ENCODE results near the gene ECI2.

The ECI2 gene

GRCh38 chr6:4162370-4162769 is 27.0 kb upstream of the ECI2 start:
- Mint-ChIP-seq H3K9me3 (no peaks in the 10 kb centered on the region), H3K27ac (no peak overlapping the region), H3K27me3 (peaks cover 4% of the 10 kb centered on the region), H3K4me1 (ENCODE audit: low read depth) (no peaks in the 10 kb centered on the region), H3K36me3 (ENCODE audit: low read depth) (no peaks in the 10 kb centered on the region), H3K4me3 (no peak overlapping the region)
- DNase-seq: no peak

GRCh38 chr6:4159491-4159890 is 24.1 kb upstream of the ECI2 start:
- H3K27me3 Mint-ChIP-seq: peaks cover 6% of the 10 kb centered on the region
- H3K9me3 Mint-ChIP-seq: no peaks in the 10 kb centered on the region
- H3K27ac Mint-ChIP-seq: no peak overlapping the region
- H3K4me1 Mint-ChIP-seq (ENCODE audit: low read depth): peaks cover 6% of the 10 kb centered on the region
- no peak overlapping the region for H3K4me3 Mint-ChIP-seq
- DNase-seq: no peak
- H3K36me3 Mint-ChIP-seq (ENCODE audit: low read depth): no peaks in the 10 kb centered on the region

GRCh38 chr6:4157506-4157905 is 22.1 kb upstream of the ECI2 start:
- Mint-ChIP-seq H3K27ac (no peak overlapping the region), H3K36me3 (ENCODE audit: low read depth) (no peaks in the 10 kb centered on the region), H3K4me1 (ENCODE audit: low read depth) (peaks cover 6% of the 10 kb centered on the region), H3K27me3 (peaks cover 7% of the 10 kb centered on the region), H3K4me3 (no peak overlapping the region), H3K9me3 (no peaks in the 10 kb centered on the region)
- DNase-seq: no peak

- Mint-ChIP-seq H3K4me3 (no peak overlapping the region), H3K27ac (no peak overlapping the region), H3K36me3 (ENCODE audit: low read depth) (no peaks in the 10 kb centered on the region), H3K9me3 (no peaks in the 10 kb centered on the region), H3K27me3 (peaks cover 5% of the 10 kb centered on the region), H3K4me1 (ENCODE audit: low read depth) (peaks cover 6% of the 10 kb centered on the region)
- DNase-seq: peak; percentile 72
Measured at GRCh38 chr6:4155848-4156466, 20.6 kb upstream of the ECI2 start.

GRCh38 chr6:4153514-4153985 is 18.2 kb upstream of the ECI2 start:
- H3K27me3 Mint-ChIP-seq: peaks cover 7% of the 10 kb centered on the region
- H3K36me3 Mint-ChIP-seq (ENCODE audit: low read depth): no peaks in the 10 kb centered on the region
- no peak overlapping the region for H3K27ac Mint-ChIP-seq
- no peaks in the 10 kb centered on the region for H3K9me3 Mint-ChIP-seq
- no peak for DNase-seq
- no peak overlapping the region for H3K4me3 Mint-ChIP-seq
- peaks cover 6% of the 10 kb centered on the region for H3K4me1 Mint-ChIP-seq (ENCODE audit: low read depth)

- Mint-ChIP-seq H3K36me3 (ENCODE audit: low read depth) (no peaks in the 10 kb centered on the region), H3K4me3 (no peak overlapping the region), H3K27me3 (no peaks in the 10 kb centered on the region), H3K4me1 (ENCODE audit: low read depth) (peaks cover 4% of the 10 kb centered on the region), H3K9me3 (no peaks in the 10 kb centered on the region), H3K27ac (no peak overlapping the region)
- no peak for DNase-seq
Measured at GRCh38 chr6:4145083-4145482, 9.7 kb upstream of the ECI2 start.

GRCh38 chr6:4139272-4139671 is 3.9 kb upstream of the ECI2 start:
- H3K4me1 Mint-ChIP-seq (ENCODE audit: low read depth): peaks cover 41% of the 10 kb centered on the region
- H3K36me3 Mint-ChIP-seq (ENCODE audit: low read depth): peaks cover 5% of the 10 kb centered on the region
- H3K27me3 Mint-ChIP-seq: no peaks in the 10 kb centered on the region
- no peak for DNase-seq
- H3K27ac Mint-ChIP-seq: no peak overlapping the region
- H3K4me3 Mint-ChIP-seq: no peak overlapping the region
- no peaks in the 10 kb centered on the region for H3K9me3 Mint-ChIP-seq

- Mint-ChIP-seq H3K36me3 (ENCODE audit: low read depth) (peaks cover 10% of the 10 kb centered on the region), H3K4me3 (no peak overlapping the region), H3K27ac (no peak overlapping the region), H3K9me3 (no peaks in the 10 kb centered on the region), H3K27me3 (no peaks in the 10 kb centered on the region), H3K4me1 (ENCODE audit: low read depth) (peaks cover 50% of the 10 kb centered on the region)
- DNase-seq: no peak
Measured at GRCh38 chr6:4138186-4138585, 2.8 kb upstream of the ECI2 start.

GRCh38 chr6:4136354-4136831 is 1.0 kb upstream of the ECI2 start:
- DNase-seq: no peak
- Mint-ChIP-seq H3K36me3 (ENCODE audit: low read depth) (peaks cover 26% of the 10 kb centered on the region), H3K27ac (peak overlapping the region; percentile 85), H3K4me3 (peak overlapping the region; percentile 79), H3K9me3 (no peaks in the 10 kb centered on the region), H3K4me1 (ENCODE audit: low read depth) (peaks cover 58% of the 10 kb centered on the region), H3K27me3 (no peaks in the 10 kb centered on the region)

- Mint-ChIP-seq H3K9me3 (no peaks in the 10 kb centered on the region), H3K36me3 (ENCODE audit: low read depth) (peaks cover 30% of the 10 kb centered on the region), H3K27ac (peak overlapping the region; percentile 85), H3K4me1 (ENCODE audit: low read depth) (peaks cover 58% of the 10 kb centered on the region), H3K27me3 (no peaks in the 10 kb centered on the region), H3K4me3 (peak overlapping the region; percentile 79)
- DNase-seq: peak; percentile 95
Measured at GRCh38 chr6:4135665-4136353, 434 bp upstream of the ECI2 start.

- DNase-seq: peak; percentile 44
- Mint-ChIP-seq H3K27me3 (no peaks in the 10 kb centered on the region), H3K4me1 (ENCODE audit: low read depth) (peaks cover 50% of the 10 kb centered on the region), H3K36me3 (ENCODE audit: low read depth) (peaks cover 47% of the 10 kb centered on the region), H3K9me3 (no peaks in the 10 kb centered on the region), H3K4me3 (peak overlapping the region; percentile 86), H3K27ac (peak overlapping the region; percentile 90)
Measured at GRCh38 chr6:4133941-4134838, 1.2 kb downstream of the ECI2 start.

- no peak for DNase-seq
- peaks cover 27% of the 10 kb centered on the region for H3K4me1 Mint-ChIP-seq (ENCODE audit: low read depth)
- peaks cover 79% of the 10 kb centered on the region for H3K36me3 Mint-ChIP-seq (ENCODE audit: low read depth)
- no peaks in the 10 kb centered on the region for H3K27me3 Mint-ChIP-seq
- H3K27ac Mint-ChIP-seq: no peak overlapping the region
- H3K9me3 Mint-ChIP-seq: no peaks in the 10 kb centered on the region
- no peak overlapping the region for H3K4me3 Mint-ChIP-seq
Measured at GRCh38 chr6:4130357-4130987, 4.9 kb downstream of the ECI2 start.

GRCh38 chr6:4129446-4129845 is 5.9 kb downstream of the ECI2 start:
- H3K4me3 Mint-ChIP-seq: no peak overlapping the region
- no peak overlapping the region for H3K27ac Mint-ChIP-seq
- H3K27me3 Mint-ChIP-seq: no peaks in the 10 kb centered on the region
- DNase-seq: no peak
- H3K9me3 Mint-ChIP-seq: no peaks in the 10 kb centered on the region
- peaks cover 84% of the 10 kb centered on the region for H3K36me3 Mint-ChIP-seq (ENCODE audit: low read depth)
- peaks cover 26% of the 10 kb centered on the region for H3K4me1 Mint-ChIP-seq (ENCODE audit: low read depth)

GRCh38 chr6:4128748-4129147 is 6.6 kb downstream of the ECI2 start:
- no peaks in the 10 kb centered on the region for H3K27me3 Mint-ChIP-seq
- H3K27ac Mint-ChIP-seq: no peak overlapping the region
- no peak for DNase-seq
- no peak overlapping the region for H3K4me3 Mint-ChIP-seq
- peaks cover 19% of the 10 kb centered on the region for H3K4me1 Mint-ChIP-seq (ENCODE audit: low read depth)
- peaks cover 90% of the 10 kb centered on the region for H3K36me3 Mint-ChIP-seq (ENCODE audit: low read depth)
- H3K9me3 Mint-ChIP-seq: no peaks in the 10 kb centered on the region

All from activated T-cell treated with anti-CD3 and anti-CD28 coated beads, Interleukin-2, amount 50 U/mL, for 24 hours (primary cell).